GM12892 (cell line): Measurements from ENCODE around the gene PARP15.

Experiments
- DNase-seq: peaks from one replicate; pipeline ENCODE4 v3.0.0; 2011; ENCODE audit not compliant: insufficient read length
- FAIRE-seq: peaks from 2 replicates; lab custom pipeline; 2011; peaks lifted over from hg19 to GRCh38; lab: Jason Lieb, UNC
- POLR2A ChIP-seq: IDR thresholded peaks from 2 replicates; pipeline ENCODE4 v1.6.1; 2011; ENCODE audit warnings: low read depth, low read length, control low read depth
- POLR2AphosphoS5 ChIP-seq: IDR thresholded peaks from 2 replicates; pipeline ENCODE4 v1.6.1; 2011; ENCODE audit warnings: low read depth, low read length, control low read depth
- TAF1 ChIP-seq: IDR thresholded peaks from 2 replicates; pipeline ENCODE4 v1.6.1; 2011; ENCODE audit warnings: low read depth, mild to moderate bottlenecking, control low read depth, low read length, borderline replicate concordance

PARP15 gene

GRCh38 chr3:122578069-122578740 lies 755 bp downstream of the PARP15 start:
- FAIRE-seq (peak; percentile 40), DNase-seq (no peak)
- TF ChIP-seq POLR2A (no peak), POLR2AphosphoS5 (no peak), TAF1 (no peak)

DNA sequence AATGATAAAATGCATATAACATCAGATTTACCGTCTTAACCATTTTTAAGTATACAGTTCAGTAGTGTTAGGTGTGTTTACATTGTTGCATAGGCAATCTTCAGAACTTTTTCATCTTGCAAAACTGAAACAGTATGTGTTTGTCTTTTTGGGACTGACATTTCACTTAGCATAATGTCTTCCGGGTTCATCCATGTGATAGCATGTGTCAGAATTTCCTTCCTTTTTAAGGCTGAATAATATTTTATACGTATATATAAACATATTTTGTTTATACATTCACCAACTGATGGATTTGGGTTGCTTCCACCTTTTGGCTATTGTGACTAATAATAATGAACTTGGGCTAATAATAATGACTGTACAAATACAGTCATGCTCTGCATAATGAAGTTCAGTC lies 3.0 kb downstream of the PARP15 start:
- TF ChIP-seq POLR2A = no peak
- TF ChIP-seq TAF1 = no peak
- TF ChIP-seq POLR2AphosphoS5 = no peak
- FAIRE-seq (no peak), DNase-seq (no peak)

- FAIRE-seq (no peak), DNase-seq (no peak)
- TF ChIP-seq TAF1 (no peak), POLR2AphosphoS5 (no peak), POLR2A (no peak)
Measured at GRCh38 chr3:122581622-122582021, 4.2 kb downstream of the PARP15 start.

DNA sequence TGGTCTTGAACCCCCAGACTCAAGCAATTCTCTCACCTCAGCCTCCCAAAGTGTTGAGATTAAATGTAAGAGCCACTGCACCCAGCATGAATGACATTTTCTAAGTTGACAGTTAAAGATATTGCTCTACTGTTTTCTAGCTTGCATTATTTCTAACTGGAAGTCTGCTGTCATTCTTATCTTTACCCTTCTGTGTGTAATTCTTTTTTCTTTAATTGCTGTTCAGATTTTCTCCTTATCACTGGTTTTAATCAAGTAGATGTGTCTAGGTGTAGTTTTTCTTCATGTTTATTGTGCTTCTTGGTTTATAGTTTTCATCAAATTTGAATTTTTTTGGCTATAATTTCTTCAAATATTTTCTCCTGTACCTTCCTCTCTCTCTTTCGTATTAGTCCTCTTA lies 4.9 kb downstream of the PARP15 start:
- DNase-seq (no peak), FAIRE-seq (no peak)
- TF ChIP-seq POLR2A (no peak), POLR2AphosphoS5 (no peak), TAF1 (no peak)

DNA sequence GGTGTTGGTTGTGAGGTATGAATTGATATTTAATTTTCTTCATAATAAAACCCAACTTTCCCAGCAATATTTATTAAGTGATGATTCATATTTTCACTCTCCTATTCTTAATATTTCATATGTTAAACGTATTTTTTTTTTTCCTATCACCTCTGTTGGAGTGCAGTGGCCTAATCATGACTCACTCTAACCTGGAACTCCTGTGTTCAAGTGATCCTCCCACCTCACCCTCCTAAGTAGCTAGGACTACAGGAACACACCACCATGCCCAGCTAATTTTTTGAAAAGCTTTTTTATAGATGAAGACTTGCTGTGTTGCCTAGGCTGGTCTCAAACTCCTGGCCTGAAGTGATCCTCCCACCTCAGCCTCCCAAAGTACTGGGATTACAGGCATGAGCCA lies 8.6 kb downstream of the PARP15 start:
- no peak for FAIRE-seq
- TF ChIP-seq TAF1 (no peak), POLR2A (no peak), POLR2AphosphoS5 (no peak)
- no peak for DNase-seq

- DNase-seq = no peak
- TF ChIP-seq TAF1 = no peak
- no peak for TF ChIP-seq POLR2AphosphoS5
- TF ChIP-seq POLR2A = no peak
- FAIRE-seq = no peak
Measured at GRCh38 chr3:122586773-122587485, 9.5 kb downstream of the PARP15 start.

- no peak for DNase-seq
- FAIRE-seq = peak; percentile 71
- TF ChIP-seq TAF1 (no peak), POLR2AphosphoS5 (no peak), POLR2A (no peak)
Measured at GRCh38 chr3:122587572-122587971, 10.1 kb downstream of the PARP15 start.

- DNase-seq (no peak), FAIRE-seq (peak; percentile 61)
- TF ChIP-seq POLR2AphosphoS5 (no peak), POLR2A (no peak), TAF1 (no peak)
Measured at GRCh38 chr3:122589297-122589696, 11.8 kb downstream of the PARP15 start.

GRCh38 chr3:122590610-122591009 lies 13.2 kb downstream of the PARP15 start:
- no peak for TF ChIP-seq POLR2A
- FAIRE-seq = no peak
- DNase-seq = no peak

- TF ChIP-seq TAF1 = no peak
- TF ChIP-seq POLR2AphosphoS5 = no peak
- TF ChIP-seq POLR2A = no peak
- no peak for FAIRE-seq
- no peak for DNase-seq
Measured at GRCh38 chr3:122594025-122594424, 16.6 kb downstream of the PARP15 start.

DNA sequence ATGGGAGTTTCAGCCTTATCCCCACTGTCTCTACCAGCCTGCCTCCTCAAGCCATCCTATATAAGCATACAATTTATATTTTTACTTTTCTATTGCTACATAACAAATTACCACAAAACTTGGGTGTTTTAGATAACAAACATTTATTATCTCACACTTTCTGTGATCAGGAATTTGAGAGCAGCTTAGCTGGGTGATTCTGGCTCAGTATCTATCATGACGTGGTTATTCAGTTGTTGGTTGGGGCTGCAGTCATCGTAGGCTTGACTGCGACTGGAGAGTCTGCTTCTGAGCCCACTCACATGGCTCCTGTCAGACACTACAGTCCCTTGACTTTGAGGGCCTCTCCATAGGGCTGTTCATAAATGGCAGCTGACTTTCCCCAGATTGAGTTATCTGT lies 20.7 kb downstream of the PARP15 start:
- TF ChIP-seq POLR2A (no peak), TAF1 (no peak)
- no peak for DNase-seq
- no peak for FAIRE-seq

DNA sequence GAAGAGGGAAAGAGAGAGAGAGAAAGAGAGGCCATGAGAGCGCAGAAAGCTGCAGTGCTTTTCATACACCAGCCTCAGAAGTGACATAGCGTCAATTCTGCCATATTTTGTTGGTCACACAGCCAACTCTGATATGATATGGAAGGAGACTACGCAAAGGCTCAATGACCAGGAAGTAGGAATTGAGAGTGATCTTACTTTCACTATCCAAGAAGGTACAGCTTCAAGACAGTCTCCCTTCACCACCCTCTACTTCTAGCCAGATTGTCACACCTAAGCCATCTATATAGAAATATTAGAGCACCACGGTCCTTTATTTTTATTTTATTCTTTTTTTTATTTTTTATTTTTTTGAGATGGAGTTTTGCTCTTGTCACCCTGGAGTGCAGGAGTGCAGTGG lies 21.1 kb downstream of the PARP15 start:
- FAIRE-seq (no peak), DNase-seq (no peak)
- TF ChIP-seq POLR2A (no peak), TAF1 (no peak), POLR2AphosphoS5 (no peak)
